SK-MEL-5 (cell line): Measurements from ENCODE around the gene LDLRAD3. TPM values are rescaled to one million over a fixed set of nuclear protein-coding genes. Genes with fewer than 3 reads are reported as not detected.

Source experiments
- DNase-seq: peaks from one replicate; pipeline ENCODE4 v3.0.0-alpha.2; 2016; ENCODE audit warnings: low read depth, low spot score
- in situ Hi-C: cut with HindIII; loops from 2 replicates; pipeline ENCODE4 v1.10.0; 2016; ENCODE audit warnings: low sequenced_read_pairs, high pct_unique_total_duplicates, low pct_unique_long_range_greater_than_20kb
- total RNA-seq: library from RNA; depleted of rRNA; stranded (reverse); fragments of >200 nt; shearing (Covaris generic); gene quantifications from 2 replicates; pipeline ENCODE4 v1.2.3, GENCODE V29; 2014

Gene LDLRAD3
- total RNA-seq, 1 experiment from 2014 or later = 28.6 TPM

- no peak for DNase-seq
- in situ Hi-C loops = no loop called here
Observed at GRCh38 chr11:35918716-35919115, 25.1 kb upstream of the LDLRAD3 start.

GRCh38 chr11:35919244-35919643 lies 24.6 kb upstream of the LDLRAD3 start:
- in situ Hi-C loops = no loop called here
- DNase-seq = peak; percentile 93

- in situ Hi-C loops = no loop called here
- no peak for DNase-seq
Observed at GRCh38 chr11:35923452-35923851, 20.4 kb upstream of the LDLRAD3 start.

GRCh38 chr11:35924811-35925210 lies 19.1 kb upstream of the LDLRAD3 start:
- DNase-seq = no peak
- in situ Hi-C loops = no loop called here

GRCh38 chr11:35927104-35927503 lies 16.8 kb upstream of the LDLRAD3 start:
- in situ Hi-C loops = no loop called here

GRCh38 chr11:35927682-35928081 lies 16.2 kb upstream of the LDLRAD3 start:
- in situ Hi-C loops = no loop called here
- DNase-seq = no peak

More at GRCh38 chr11:35927104-35927503, 16.8 kb upstream of the LDLRAD3 start:
- no peak for DNase-seq

- in situ Hi-C loops = no loop called here
- DNase-seq = no peak
Observed at GRCh38 chr11:35928688-35929395, 15.0 kb upstream of the LDLRAD3 start.

GRCh38 chr11:35930466-35930865 lies 13.4 kb upstream of the LDLRAD3 start:
- in situ Hi-C loops = no loop called here
- no peak for DNase-seq

GRCh38 chr11:35932121-35932520 lies 11.7 kb upstream of the LDLRAD3 start:
- no peak for DNase-seq
- in situ Hi-C loops = no loop called here

- in situ Hi-C loops = no loop called here
- DNase-seq = no peak
Observed at GRCh38 chr11:35932681-35933319, 11.1 kb upstream of the LDLRAD3 start.

- in situ Hi-C loops = no loop called here
- no peak for DNase-seq
Observed at GRCh38 chr11:35933320-35933871, 10.5 kb upstream of the LDLRAD3 start.

- DNase-seq = no peak
- in situ Hi-C loops = no loop called here
Observed at GRCh38 chr11:35934271-35934670, 9.6 kb upstream of the LDLRAD3 start.

- no peak for DNase-seq
- in situ Hi-C loops = no loop called here
Observed at GRCh38 chr11:35934981-35935380, 8.9 kb upstream of the LDLRAD3 start.

- in situ Hi-C loops = no loop called here
- DNase-seq = no peak
Observed at GRCh38 chr11:35935390-35935789, 8.5 kb upstream of the LDLRAD3 start.

- in situ Hi-C loops = no loop called here
- no peak for DNase-seq
Observed at GRCh38 chr11:35937111-35937510, 6.8 kb upstream of the LDLRAD3 start.

GRCh38 chr11:35937700-35938099 lies 6.2 kb upstream of the LDLRAD3 start:
- no peak for DNase-seq
- in situ Hi-C loops = no loop called here

GRCh38 chr11:35938231-35938630 lies 5.6 kb upstream of the LDLRAD3 start:
- in situ Hi-C loops = no loop called here
- no peak for DNase-seq

- DNase-seq = peak; percentile 31
- in situ Hi-C loops = no loop called here
Observed at GRCh38 chr11:35943309-35943708, 553 bp upstream of the LDLRAD3 start.
